Measurements from ENCODE around the gene CDH23. TPM values are rescaled to one million over a fixed set of nuclear protein-coding genes. Genes with fewer than 3 reads are reported as not detected.
A peak's percentile ranks its signal among the peaks of the same experiment; 100 is the strongest.

CDH23 gene
- total RNA-seq, 1 donor from 2014 or later = 9.4 TPM

GRCh38 chr10:71724539-71724938 lies 327.8 kb downstream of the CDH23 start:
- TF ChIP-seq, protein P1, sequence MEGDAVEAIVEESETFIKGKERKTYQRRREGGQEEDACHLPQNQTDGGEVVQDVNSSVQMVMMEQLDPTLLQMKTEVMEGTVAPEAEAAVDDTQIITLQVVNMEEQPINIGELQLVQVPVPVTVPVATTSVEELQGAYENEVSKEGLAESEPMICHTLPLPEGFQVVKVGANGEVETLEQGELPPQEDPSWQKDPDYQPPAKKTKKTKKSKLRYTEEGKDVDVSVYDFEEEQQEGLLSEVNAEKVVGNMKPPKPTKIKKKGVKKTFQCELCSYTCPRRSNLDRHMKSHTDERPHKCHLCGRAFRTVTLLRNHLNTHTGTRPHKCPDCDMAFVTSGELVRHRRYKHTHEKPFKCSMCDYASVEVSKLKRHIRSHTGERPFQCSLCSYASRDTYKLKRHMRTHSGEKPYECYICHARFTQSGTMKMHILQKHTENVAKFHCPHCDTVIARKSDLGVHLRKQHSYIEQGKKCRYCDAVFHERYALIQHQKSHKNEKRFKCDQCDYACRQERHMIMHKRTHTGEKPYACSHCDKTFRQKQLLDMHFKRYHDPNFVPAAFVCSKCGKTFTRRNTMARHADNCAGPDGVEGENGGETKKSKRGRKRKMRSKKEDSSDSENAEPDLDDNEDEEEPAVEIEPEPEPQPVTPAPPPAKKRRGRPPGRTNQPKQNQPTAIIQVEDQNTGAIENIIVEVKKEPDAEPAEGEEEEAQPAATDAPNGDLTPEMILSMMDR (conservative IDR thresholded peaks at IDR 0.05) = no peak
- Mint-ChIP-seq H3K27me3 (peaks cover 4% of the 10 kb centered on the region), H3K9me3 (no peaks in the 10 kb centered on the region), H3K36me3 (no peaks in the 10 kb centered on the region), H3K4me1 (ENCODE audit: unreplicated experiment) (peaks cover 24% of the 10 kb centered on the region), H3K4me3 (no peak overlapping the region), H3K27ac (no peak overlapping the region)
- DNase-seq (ENCODE audit: extremely low spot score, unreplicated experiment) = no peak

DNA sequence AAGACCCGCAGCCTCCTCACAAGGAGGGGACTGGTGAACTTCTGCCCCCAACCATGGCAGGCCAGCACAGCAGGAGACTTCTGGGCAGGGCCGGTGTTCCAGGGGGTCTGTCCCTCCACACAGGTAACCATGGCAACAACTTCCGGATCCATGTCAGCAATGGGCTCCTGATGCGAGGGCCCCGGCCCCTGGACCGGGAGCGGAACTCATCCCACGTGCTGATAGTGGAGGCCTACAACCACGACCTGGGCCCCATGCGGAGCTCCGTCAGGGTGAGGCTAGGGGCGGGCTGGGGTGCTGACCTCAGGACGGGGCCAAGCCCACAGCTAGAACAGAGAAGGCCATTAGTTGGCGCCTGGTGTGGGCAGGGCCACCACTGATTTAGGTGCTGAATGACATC lies 328.5 kb downstream of the CDH23 start:
- Mint-ChIP-seq H3K4me3 (no peak overlapping the region), H3K27ac (no peak overlapping the region), H3K4me1 (ENCODE audit: unreplicated experiment) (peaks cover 24% of the 10 kb centered on the region), H3K27me3 (peaks cover 4% of the 10 kb centered on the region), H3K9me3 (no peaks in the 10 kb centered on the region), H3K36me3 (no peaks in the 10 kb centered on the region)
- TF ChIP-seq, protein P1 (conservative IDR thresholded peaks at IDR 0.05) = no peak
- no peak for DNase-seq (ENCODE audit: extremely low spot score, unreplicated experiment)

DNA sequence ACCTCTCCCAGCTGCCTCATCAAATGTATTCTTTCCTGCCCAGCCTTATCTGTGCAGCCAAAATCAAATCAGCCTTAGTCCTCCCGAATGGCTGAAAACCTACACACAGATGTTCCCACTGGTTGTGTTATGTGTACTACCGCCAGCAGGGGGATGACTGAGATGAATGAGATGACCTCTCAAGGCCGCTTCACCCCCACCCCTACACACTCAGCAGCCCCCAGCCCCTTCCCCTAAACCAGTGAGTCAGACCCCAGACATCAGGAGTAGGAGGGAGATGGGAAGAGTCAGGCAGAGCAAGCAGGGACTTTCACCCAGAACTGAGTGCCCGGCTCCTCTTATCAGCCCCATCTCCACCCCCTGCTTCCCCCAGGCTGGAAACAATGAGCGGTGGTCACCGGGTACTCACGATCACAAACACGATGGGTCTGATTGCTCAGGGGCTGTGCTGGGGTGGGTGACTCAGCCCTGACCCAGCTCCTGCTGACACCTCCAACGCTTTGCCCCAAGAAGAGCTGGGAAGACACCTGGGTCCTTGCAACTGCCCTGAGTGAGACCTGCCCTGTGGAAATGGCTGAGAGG lies 329.4 kb downstream of the CDH23 start:
- peaks cover 24% of the 10 kb centered on the region for H3K4me1 Mint-ChIP-seq (ENCODE audit: unreplicated experiment)
- H3K9me3 Mint-ChIP-seq = no peaks in the 10 kb centered on the region
- H3K27me3 Mint-ChIP-seq = peaks cover 4% of the 10 kb centered on the region
- DNase-seq (ENCODE audit: extremely low spot score, unreplicated experiment) = no peak
- H3K36me3 Mint-ChIP-seq = no peaks in the 10 kb centered on the region
- no peak overlapping the region for H3K4me3 Mint-ChIP-seq
- TF ChIP-seq, protein P1 (conservative IDR thresholded peaks at IDR 0.05) = peak; percentile 71
- H3K27ac Mint-ChIP-seq = peak overlapping the region; percentile 17

GRCh38 chr10:71726580-71727104 lies 329.9 kb downstream of the CDH23 start:
- no peak overlapping the region for H3K27ac Mint-ChIP-seq
- DNase-seq (ENCODE audit: extremely low spot score, unreplicated experiment) = no peak
- H3K27me3 Mint-ChIP-seq = peaks cover under 1% of the 10 kb centered on the region
- peaks cover 24% of the 10 kb centered on the region for H3K4me1 Mint-ChIP-seq (ENCODE audit: unreplicated experiment)
- no peaks in the 10 kb centered on the region for H3K9me3 Mint-ChIP-seq
- TF ChIP-seq, protein P1 (conservative IDR thresholded peaks at IDR 0.05) = no peak
- H3K4me3 Mint-ChIP-seq = no peak overlapping the region
- H3K36me3 Mint-ChIP-seq = no peaks in the 10 kb centered on the region

- DNase-seq (ENCODE audit: extremely low spot score, unreplicated experiment) = no peak
- H3K27ac Mint-ChIP-seq = peak overlapping the region; percentile 82
- H3K9me3 Mint-ChIP-seq = no peaks in the 10 kb centered on the region
- TF ChIP-seq, protein P1 (conservative IDR thresholded peaks at IDR 0.05) = no peak
- H3K27me3 Mint-ChIP-seq = no peaks in the 10 kb centered on the region
- H3K4me1 Mint-ChIP-seq (ENCODE audit: unreplicated experiment) = peaks cover 24% of the 10 kb centered on the region
- H3K36me3 Mint-ChIP-seq = no peaks in the 10 kb centered on the region
- no peak overlapping the region for H3K4me3 Mint-ChIP-seq
These were observed 330.5 kb downstream of the CDH23 start for GRCh38 chr10:71727105-71727737.
